K562 (cell line): ENCODE measurements around the gene CPPED1. TPM values are rescaled to one million over a fixed set of nuclear protein-coding genes. Genes with fewer than 3 reads are reported as not detected.

ENCODE experiments used
- ATAC-seq: fragments of 200-7000 bp; cut with Tn5 transposase; 3 replicates; pipeline ENCODE4 v1.9.1; 2020; ENCODE audit warnings: moderate library complexity
- BruUV-seq: library from RNA; stranded (reverse); fragments of 400-500 nt; replicated peaks from 2 replicates; lab custom pipeline; 2021; lab: Mats Ljungman, UMichigan
- CTCF ChIA-PET: fragments of 300-600 bp; formaldehyde crosslinking; extraction: SDS; loops from one replicate; lab custom pipeline; 2021; ENCODE audit warnings: low intra/inter-chr PET ratio; lab: Yijun Ruan, JAX
- POLR2A ChIA-PET: fragments of 300-600, 350-650 bp; sonication (Branson Sonifier 250); formaldehyde crosslinking; extraction: SDS; loops from one replicate; lab custom pipeline; 2021; ENCODE audit warnings: antibody characterized with exemption, inconsistent platforms; lab: Yijun Ruan, JAX
- DNase-seq, 4 experiments: peaks; one replicate each; pipeline versions ENCODE4 v3.0.0 to v3.0.0-alpha.2; 2011 to 2018; ENCODE audit warnings: low spot score in 3 of 4, mixed read lengths in 3 of 4; ENCODE audit errors: extremely low read depth in 1 of 4
- FAIRE-seq: peaks from 2 replicates; lab custom pipeline; 2011; peaks lifted over from hg19 to GRCh38; lab: Jason Lieb, UNC
- H2AFZ ChIP-seq: 2 replicates; pipeline ENCODE4 v1.6.0; 2011; ENCODE audit warnings: low read depth, low read length, control low read depth, inconsistent platforms
- H3K27ac ChIP-seq: fragments of 200-600 bp; 3 replicates; pipeline ENCODE4 v1.8.0; 2011; ENCODE audit warnings: low read depth, mild to moderate bottlenecking, control low read depth, inconsistent platforms, low read length, moderate library complexity, mixed read lengths; ENCODE audit errors: extremely low read depth
- H3K27me3 ChIP-seq, 2 experiments: fragments of 300-600 bp in 1 of 2; 2 replicates in 1 of 2; 3 replicates in 1 of 2; pipeline versions ENCODE4 v1.6.0 to v1.8.0; 2011; ENCODE audit warnings: inconsistent platforms in 2 of 2, low read length in 2 of 2, mild to moderate bottlenecking in 1 of 2, mixed read lengths in 1 of 2, moderate library complexity in 1 of 2; ENCODE audit not compliant: control insufficient read depth in 2 of 2, insufficient read depth in 2 of 2
- H3K36me3 ChIP-seq: fragments of 300-600 bp; 3 replicates; pipeline ENCODE4 v1.8.0; 2011; ENCODE audit warnings: mild to moderate bottlenecking, low read length, inconsistent platforms; ENCODE audit not compliant: control insufficient read depth, insufficient read depth
- H3K4me1 ChIP-seq, 2 experiments: fragments of 200-600 bp in 1 of 2; replicated peaks in 1 of 2; 2 replicates in 1 of 2; 3 replicates in 1 of 2; pipeline versions ENCODE4 v1.5.1 to v1.8.0; 2011; ENCODE audit warnings: inconsistent platforms in 2 of 2, low read length in 2 of 2, mild to moderate bottlenecking in 1 of 2, mixed read lengths in 1 of 2, moderate library complexity in 1 of 2; ENCODE audit not compliant: control insufficient read depth in 2 of 2, insufficient read depth in 2 of 2
- H3K4me2 ChIP-seq: 2 replicates; pipeline ENCODE4 v1.6.1; 2011; ENCODE audit warnings: low read length, control low read depth, inconsistent platforms, mixed read lengths; ENCODE audit not compliant: insufficient read depth
- H3K4me3 ChIP-seq: fragments of 200-600 bp; sonication (generic), shearing (Covaris generic); 2 replicates; pipeline ENCODE4 v1.5.1; 2016; ENCODE audit warnings: control low read depth, inconsistent platforms
- H3K79me2 ChIP-seq: fragments of 200-600 bp; 3 replicates; pipeline ENCODE4 v1.8.0; 2011; ENCODE audit warnings: low read length, inconsistent platforms; ENCODE audit not compliant: control insufficient read depth, insufficient read depth
- H3K9ac ChIP-seq, 2 experiments: 2 replicates each; pipeline versions ENCODE4 v1.6.0 to v1.6.1; 2011; ENCODE audit warnings: low read depth in 2 of 2, low read length in 2 of 2, control low read depth in 1 of 2, inconsistent platforms in 1 of 2, mild to moderate bottlenecking in 1 of 2, mixed read lengths in 1 of 2; ENCODE audit not compliant: insufficient read depth in 1 of 2
- H3K9me1 ChIP-seq: one replicate; pipeline ENCODE4 v1.6.0; 2011; ENCODE audit warnings: inconsistent platforms, mild to moderate bottlenecking, low read length, moderate library complexity; ENCODE audit not compliant: control insufficient read depth, insufficient read depth
- H3K9me3 ChIP-seq: replicated peaks from 2 replicates; pipeline ENCODE4 v1.5.1; 2011; ENCODE audit warnings: low read depth, low read length, inconsistent platforms; ENCODE audit not compliant: control insufficient read depth, insufficient read depth
- H4K20me1 ChIP-seq: replicated peaks from 2 replicates; pipeline ENCODE4 v1.6.1; 2011; ENCODE audit warnings: low read length, inconsistent platforms, mixed read lengths; ENCODE audit not compliant: control insufficient read depth, insufficient read depth
- CBX5 ChIP-seq: IDR thresholded peaks from 2 replicates; pipeline ENCODE4 v1.6.1; 2014; ENCODE audit warnings: low read depth, borderline replicate concordance
- ERF ChIP-seq: fragments of 450-650 bp; formaldehyde crosslinking; IDR thresholded peaks from 2 replicates; pipeline ENCODE4 v1.4.0; 2020; ENCODE audit warnings: mild to moderate bottlenecking, mixed read lengths
- ETS2 ChIP-seq: IDR thresholded peaks from 2 replicates; pipeline ENCODE4 v1.6.1; 2016; ENCODE audit warnings: borderline replicate concordance, missing genetic modification characterization, mild to moderate bottlenecking, moderate library complexity, missing compliant biosample characterization; ENCODE audit not compliant: poor library complexity, severe bottlenecking
- ILF3 ChIP-seq: fragments of 450-650 bp; IDR thresholded peaks from 2 replicates; pipeline ENCODE4 v1.6.1; 2018; ENCODE audit warnings: antibody characterized with exemption, mild to moderate bottlenecking, moderate library complexity, borderline replicate concordance
- KDM4B ChIP-seq, 2 experiments: fragments of 450-650 bp in 1 of 2; sonication (generic) in 1 of 2; IDR thresholded peaks; 2 replicates each; pipeline ENCODE4 v1.6.1; 2016 to 2017; ENCODE audit warnings: borderline replicate concordance in 2 of 2, antibody characterized with exemption in 1 of 2, low read depth in 1 of 2, mild to moderate bottlenecking in 1 of 2
- KLF13 ChIP-seq: fragments of 450-650 bp; IDR thresholded peaks from 2 replicates; pipeline ENCODE4 v1.6.1; 2016; ENCODE audit warnings: missing genetic modification characterization, low read depth, mild to moderate bottlenecking, missing compliant biosample characterization, moderate library complexity, borderline replicate concordance
- MED1 ChIP-seq: sonication (generic); formaldehyde crosslinking; IDR thresholded peaks from 2 replicates; pipeline ENCODE4 v1.8.1; 2023; ENCODE audit warnings: missing genetic modification reagents, borderline replicate concordance
- RAD51 ChIP-seq: fragments of 450-650 bp; IDR thresholded peaks from 2 replicates; pipeline ENCODE4 v1.7.1; 2016; ENCODE audit warnings: low read depth, mild to moderate bottlenecking, borderline replicate concordance
- TRIM28 ChIP-seq: fragments of 450-650 bp; IDR thresholded peaks from 2 replicates; pipeline ENCODE4 v1.6.1; 2017
- ZFP1 ChIP-seq: fragments of 450-650 bp; formaldehyde crosslinking; IDR thresholded peaks from 2 replicates; pipeline ENCODE4 v1.4.0; 2020; ENCODE audit warnings: mild to moderate bottlenecking, mixed read lengths
- ZNF146 ChIP-seq: IDR thresholded peaks from one replicate; pipeline ENCODE4 v1.6.1; 2018; ENCODE audit warnings: missing compliant biosample characterization; ENCODE audit not compliant: unreplicated experiment
- ZNF263 ChIP-seq: sonication (generic); formaldehyde crosslinking; IDR thresholded peaks from 2 replicates; pipeline ENCODE4 v1.8.0; 2022; ENCODE audit warnings: mild to moderate bottlenecking, missing genetic modification reagents, borderline replicate concordance
- ZNF584 ChIP-seq: fragments of 200-800 bp; sonication (Bioruptor generic); IDR thresholded peaks from 2 replicates; pipeline ENCODE4 v1.6.1; 2016; ENCODE audit warnings: low read depth, mild to moderate bottlenecking, missing genetic modification characterization, missing compliant biosample characterization
- ZNF79 ChIP-seq: fragments of 250-450 bp; sonication (Bioruptor Pico); IDR thresholded peaks from 2 replicates; pipeline ENCODE4 v1.4.0; 2020; ENCODE audit warnings: low read depth, mild to moderate bottlenecking, moderate library complexity
- WGBS: fragments of 100-300 bp; shearing (Covaris generic); methylation state at CpG from one replicate; pipeline ENCODE4 v1.1.6; 2016; ENCODE audit warnings: low coverage, mixed read lengths; ENCODE audit not compliant: insufficient coverage; ENCODE audit errors: missing lambda C conversion rate; 5-methylcytosine and 5-hydroxymethylcytosine counted together
- in situ Hi-C: fragments of 300-500 bp; cut with MboI; formaldehyde crosslinking; loops from 4 replicates; pipeline ENCODE4 v1.15.0; 2018; ENCODE audit warnings: inconsistent platforms, mixed read lengths
- intact Hi-C: fragments of 100-400 bp; cut with micrococcal nuclease; formaldehyde crosslinking; loops from 2 replicates; pipeline ENCODE4 v1.14.2; 2022
- polyA plus RNA-seq, 8 experiments: library from polyadenylated mRNA; depleted of rRNA in 4 of 8; stranded (reverse) in 5 of 8; unstranded in 3 of 8; fragments of >200 nt; fragmentation: Nextera tagmentation in 2 of 8; fragmentation: Illumina TruSeq in 1 of 8; extraction: Ambion mirVana in 2 of 8; extraction: Trizol in 1 of 8; gene quantifications; 2 replicates each; pipeline versions ENCODE4 v1.2.1 to v1.2.3, GENCODE V29; 2011 to 2014; ENCODE audit warnings: inconsistent platforms in 1 of 8, missing spikeins in 1 of 8
- total RNA-seq, 7 experiments: library from RNA; depleted of rRNA in 6 of 7; stranded (reverse); fragments of >200 nt in 6 of 7; fragmentation: Illumina TruSeq in 2 of 7; extraction: Trizol in 2 of 7; gene quantifications; 2 replicates each; pipeline versions ENCODE4 v1.2.1 to v1.2.3, GENCODE V29; 2011 to 2021; ENCODE audit warnings: low replicate concordance in 1 of 7
- TF ChIP-seq, protein P1 (sequence below): fragments of 250-450 bp; sonication (Bioruptor Pico); IDR thresholded peaks from 2 replicates; pipeline ENCODE4 v1.4.0; 2020; ENCODE audit warnings: mild to moderate bottlenecking, moderate library complexity, borderline replicate concordance

The CPPED1 gene
- total and polyA plus RNA-seq, 9 of the 15 experiments (the other 6 are each of a cell fraction or from before 2014, with no cell fraction given) = 7.5 to 25.7 (median 16.9) TPM

DNA sequence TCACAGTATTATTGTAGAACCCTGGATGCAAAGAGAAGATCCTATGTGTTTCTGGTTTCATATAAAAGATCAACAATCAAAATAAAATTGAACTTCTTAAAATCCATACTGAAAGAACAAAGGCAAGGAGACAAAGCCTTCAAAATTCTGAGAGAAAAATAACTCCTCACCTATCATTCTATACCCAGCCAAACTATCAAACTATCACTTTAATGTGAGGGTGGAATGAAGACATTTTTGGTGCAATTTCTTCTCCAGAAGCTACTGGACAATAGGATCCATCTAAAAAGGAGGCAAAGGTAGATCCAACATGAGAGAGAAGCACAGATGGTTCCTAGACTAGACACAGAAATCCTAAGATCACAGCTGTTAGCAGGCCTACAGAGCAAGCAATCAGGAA, 71.1 kb downstream of the CPPED1 start:
- Histone ChIP-seq H3K79me2 (no peaks in the 10 kb centered on the region), H3K4me3 (no peak overlapping the region), H4K20me1 (no peaks in the 10 kb centered on the region), H3K9me3 (peaks cover 6% of the 10 kb centered on the region), H3K9me1 (no peaks in the 10 kb centered on the region), H3K36me3 (0 out of 3 replicates have a peak, but pooled peaks cover 2% of the 10 kb centered on the region), H3K4me2 (no peak overlapping the region), H3K27ac (no peak overlapping the region), H3K27me3 (no peaks in the 10 kb centered on the region; a peak in 1 of 5 replicates), H3K9ac (no peak overlapping the region), H3K4me1 (peaks cover 0 to 4% of the 10 kb centered on the region in 2 experiments; a peak in 1 of 5 replicates), H2AFZ (no peak overlapping the region)
- intact Hi-C loops (no loop called here), in situ Hi-C loops (no loop called here)
- ChIA-PET POLR2A (no interaction called here), CTCF (no interaction called here)
- ATAC-seq (no peak), DNase-seq (peak in 2 of 4 experiments; percentile 16 to 17), FAIRE-seq (no peak)
- 0 out of 2 replicates have a peak, but pooled peaks have one; percentile 41 for TF ChIP-seq TRIM28
- no peak for TF ChIP-seq ZNF146 (CRISPR knock-in tag)
- TF ChIP-seq ZFP1 = peak; percentile 95
- no TSS peak for BruUV-seq

DNA sequence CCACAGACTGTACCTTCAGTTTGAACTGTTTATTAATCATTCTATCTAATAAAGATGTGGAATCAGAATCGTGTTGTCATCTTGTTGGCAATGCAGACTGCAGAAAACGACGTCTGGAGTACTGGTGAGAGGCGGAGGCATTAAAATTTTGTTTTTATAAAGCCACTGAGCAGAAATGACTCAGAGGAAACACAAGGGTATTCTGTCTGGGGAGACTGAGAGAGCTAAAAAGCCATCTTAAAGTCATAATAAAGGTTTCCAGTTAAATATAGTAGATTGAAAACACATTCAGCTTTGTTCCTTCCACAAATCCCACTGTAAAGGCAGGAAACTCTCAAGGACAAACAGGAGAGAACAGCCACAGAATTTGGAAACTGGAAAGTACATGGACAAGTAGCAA, 74.2 kb downstream of the CPPED1 start:
- H3K4me1 ChIP-seq = no peaks in the 10 kb centered on the region
- intact Hi-C loops = no loop called here
- 0 out of 3 replicates have a peak, but pooled peaks cover 2% of the 10 kb centered on the region for H3K36me3 ChIP-seq
- FAIRE-seq (no peak), ATAC-seq (no peak), DNase-seq (no peak)
- H3K4me2 ChIP-seq = no peak overlapping the region
- WGBS = 50% methylated on average over 3 of the region's 4 CpGs
- in situ Hi-C loops = no loop called here
- no peaks in the 10 kb centered on the region; a peak in 1 of 5 replicates for H3K27me3 ChIP-seq
- H3K4me3 ChIP-seq = no peak overlapping the region
- H4K20me1 ChIP-seq = no peaks in the 10 kb centered on the region
- no peak overlapping the region for H3K27ac ChIP-seq
- H3K9me1 ChIP-seq = no peaks in the 10 kb centered on the region
- H3K9ac ChIP-seq = no peak overlapping the region
- POLR2A ChIA-PET = no interaction called here
- no peak overlapping the region for H2AFZ ChIP-seq
- no TSS peak for BruUV-seq
- CTCF ChIA-PET = no interaction called here
- no peaks in the 10 kb centered on the region for H3K79me2 ChIP-seq
- peaks cover 6% of the 10 kb centered on the region; the same call in 1 of the 2 replicates for H3K9me3 ChIP-seq
- TF ChIP-seq, protein P1, sequence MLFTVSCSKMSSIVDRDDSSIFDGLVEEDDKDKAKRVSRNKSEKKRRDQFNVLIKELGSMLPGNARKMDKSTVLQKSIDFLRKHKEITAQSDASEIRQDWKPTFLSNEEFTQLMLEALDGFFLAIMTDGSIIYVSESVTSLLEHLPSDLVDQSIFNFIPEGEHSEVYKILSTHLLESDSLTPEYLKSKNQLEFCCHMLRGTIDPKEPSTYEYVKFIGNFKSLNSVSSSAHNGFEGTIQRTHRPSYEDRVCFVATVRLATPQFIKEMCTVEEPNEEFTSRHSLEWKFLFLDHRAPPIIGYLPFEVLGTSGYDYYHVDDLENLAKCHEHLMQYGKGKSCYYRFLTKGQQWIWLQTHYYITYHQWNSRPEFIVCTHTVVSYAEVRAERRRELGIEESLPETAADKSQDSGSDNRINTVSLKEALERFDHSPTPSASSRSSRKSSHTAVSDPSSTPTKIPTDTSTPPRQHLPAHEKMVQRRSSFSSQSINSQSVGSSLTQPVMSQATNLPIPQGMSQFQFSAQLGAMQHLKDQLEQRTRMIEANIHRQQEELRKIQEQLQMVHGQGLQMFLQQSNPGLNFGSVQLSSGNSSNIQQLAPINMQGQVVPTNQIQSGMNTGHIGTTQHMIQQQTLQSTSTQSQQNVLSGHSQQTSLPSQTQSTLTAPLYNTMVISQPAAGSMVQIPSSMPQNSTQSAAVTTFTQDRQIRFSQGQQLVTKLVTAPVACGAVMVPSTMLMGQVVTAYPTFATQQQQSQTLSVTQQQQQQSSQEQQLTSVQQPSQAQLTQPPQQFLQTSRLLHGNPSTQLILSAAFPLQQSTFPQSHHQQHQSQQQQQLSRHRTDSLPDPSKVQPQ (CRISPR knock-in tag) = no peak
- TF ChIP-seq ZNF79 (CRISPR knock-in tag) (no peak), KLF13 (no peak), ZNF584 (CRISPR knock-in tag) (no peak), ERF (CRISPR knock-in tag) (no peak), KDM4B (IDR thresholded peaks at IDR 0.05; ENCODE audit: borderline replicate concordance in 2 of 2, low read depth in 1 of 2) (no peak), ZNF263 (CRISPR knock-in tag) (no peak), RAD51 (no peak), MED1 (no peak), CBX5 (no peak), ETS2 (no peak), ILF3 (no peak)
